Coronary artery (tissue), 2 donors: ENCODE results near the gene ARV1.
A peak's percentile ranks its signal among the peaks of the same experiment; 100 is the strongest.
"Not testable (repeated sequence)": the region's sequence is repeated elsewhere in the genome, so short reads cannot be mapped to it uniquely, and the experiment has no call there.

Experiments
- DNase-seq: peaks from one replicate; pipeline ENCODE4 v3.0.0-alpha.2; 2017; ENCODE audit warnings: low spot score
- H3K27ac ChIP-seq, 2 donors: fragments of 200-600 bp; sonication (generic); one replicate each; pipeline ENCODE4 v1.5.1; 2016 to 2019
- H3K4me3 ChIP-seq: fragments of 200-600 bp; sonication (generic); 2 replicates; pipeline ENCODE4 v1.5.1; 2016; ENCODE audit warnings: mild to moderate bottlenecking, moderate library complexity
- TF ChIP-seq, protein P1 (sequence below): fragments of 200-600 bp; sonication (generic); IDR thresholded peaks from one replicate; pipeline ENCODE4 v1.5.1; 2019; ENCODE audit warnings: antibody characterized with exemption

ARV1 gene

DNA sequence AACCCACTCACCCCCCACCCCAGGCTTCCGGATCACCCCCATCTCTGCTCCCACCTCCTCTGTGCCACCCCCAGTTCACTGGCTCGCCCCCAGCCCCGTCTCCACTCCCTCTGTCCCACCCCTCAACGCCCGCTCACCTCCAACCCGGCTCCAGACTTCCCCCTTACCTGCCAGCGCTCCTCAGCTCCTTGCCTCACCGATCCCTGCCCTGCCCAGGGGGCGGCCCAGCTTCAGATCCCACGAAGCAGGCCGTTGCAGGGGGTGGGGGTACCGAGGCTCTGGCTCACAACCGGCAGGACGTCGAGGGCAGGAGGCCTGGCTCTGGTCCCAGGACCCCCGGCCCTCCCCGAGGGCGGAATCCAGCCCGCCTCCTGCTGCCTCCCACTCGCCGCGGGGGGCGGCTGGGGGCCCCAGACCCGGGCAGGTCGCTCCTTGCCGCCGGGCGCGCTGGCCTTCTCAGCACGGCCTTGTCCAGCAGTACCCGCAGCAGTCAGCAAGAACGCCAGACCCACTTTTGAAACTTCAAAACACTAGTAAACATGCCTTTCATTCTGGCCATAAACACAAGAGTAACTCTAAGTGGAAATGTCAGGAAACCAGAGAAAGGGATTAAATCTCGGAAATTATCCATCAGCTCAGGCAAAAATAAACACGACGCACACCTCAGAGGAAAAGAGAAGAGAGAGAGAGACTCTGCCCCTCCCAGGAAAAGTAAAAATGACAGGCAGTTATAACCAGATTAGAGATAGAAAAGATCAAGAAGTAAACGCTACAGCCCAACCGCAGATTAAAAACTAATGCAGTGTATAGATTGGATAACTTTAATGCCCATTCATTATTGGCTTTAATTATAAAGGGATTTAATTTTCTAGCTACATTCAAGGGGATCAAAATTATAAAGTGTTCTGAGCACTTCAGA, 62.2 kb downstream of the ARV1 start:
- Histone ChIP-seq H3K4me3 (peak overlapping the region; percentile 83), H3K27ac (peak overlapping the region in 1 of 2 donors; percentile 25)
- TF ChIP-seq, protein P1, sequence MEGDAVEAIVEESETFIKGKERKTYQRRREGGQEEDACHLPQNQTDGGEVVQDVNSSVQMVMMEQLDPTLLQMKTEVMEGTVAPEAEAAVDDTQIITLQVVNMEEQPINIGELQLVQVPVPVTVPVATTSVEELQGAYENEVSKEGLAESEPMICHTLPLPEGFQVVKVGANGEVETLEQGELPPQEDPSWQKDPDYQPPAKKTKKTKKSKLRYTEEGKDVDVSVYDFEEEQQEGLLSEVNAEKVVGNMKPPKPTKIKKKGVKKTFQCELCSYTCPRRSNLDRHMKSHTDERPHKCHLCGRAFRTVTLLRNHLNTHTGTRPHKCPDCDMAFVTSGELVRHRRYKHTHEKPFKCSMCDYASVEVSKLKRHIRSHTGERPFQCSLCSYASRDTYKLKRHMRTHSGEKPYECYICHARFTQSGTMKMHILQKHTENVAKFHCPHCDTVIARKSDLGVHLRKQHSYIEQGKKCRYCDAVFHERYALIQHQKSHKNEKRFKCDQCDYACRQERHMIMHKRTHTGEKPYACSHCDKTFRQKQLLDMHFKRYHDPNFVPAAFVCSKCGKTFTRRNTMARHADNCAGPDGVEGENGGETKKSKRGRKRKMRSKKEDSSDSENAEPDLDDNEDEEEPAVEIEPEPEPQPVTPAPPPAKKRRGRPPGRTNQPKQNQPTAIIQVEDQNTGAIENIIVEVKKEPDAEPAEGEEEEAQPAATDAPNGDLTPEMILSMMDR, result no peak
- DNase-seq, result no peak

DNA sequence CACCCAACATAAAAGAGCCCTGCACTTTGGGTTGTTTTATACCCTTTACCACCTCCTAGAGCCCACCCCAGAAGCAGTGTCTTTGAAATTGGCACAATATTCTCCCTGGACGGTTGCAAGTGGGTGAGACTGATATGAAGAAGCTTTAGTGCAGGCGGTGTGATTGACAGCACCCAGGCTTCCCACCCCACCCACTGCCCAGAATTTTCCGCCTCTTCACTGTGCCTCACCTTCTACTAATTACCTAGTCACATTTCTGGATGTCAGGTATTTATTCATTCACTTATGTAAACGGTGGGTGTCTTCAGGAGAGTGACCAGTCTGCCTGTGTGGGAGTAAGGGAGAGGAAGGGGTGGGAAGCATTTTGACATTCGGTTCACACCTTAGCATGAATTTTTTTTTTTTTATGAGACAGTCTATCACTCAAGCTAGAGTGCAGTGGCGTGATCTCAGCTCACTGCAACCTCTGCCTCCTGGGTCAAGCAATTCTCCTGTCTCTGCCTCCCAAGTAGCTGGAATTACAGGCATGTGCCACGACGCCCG, 62.9 kb downstream of the ARV1 start:
- Histone ChIP-seq H3K4me3 (no peak overlapping the region), H3K27ac (no peak overlapping the region)
- DNase-seq, result no peak
- TF ChIP-seq, protein P1, result no peak

DNA sequence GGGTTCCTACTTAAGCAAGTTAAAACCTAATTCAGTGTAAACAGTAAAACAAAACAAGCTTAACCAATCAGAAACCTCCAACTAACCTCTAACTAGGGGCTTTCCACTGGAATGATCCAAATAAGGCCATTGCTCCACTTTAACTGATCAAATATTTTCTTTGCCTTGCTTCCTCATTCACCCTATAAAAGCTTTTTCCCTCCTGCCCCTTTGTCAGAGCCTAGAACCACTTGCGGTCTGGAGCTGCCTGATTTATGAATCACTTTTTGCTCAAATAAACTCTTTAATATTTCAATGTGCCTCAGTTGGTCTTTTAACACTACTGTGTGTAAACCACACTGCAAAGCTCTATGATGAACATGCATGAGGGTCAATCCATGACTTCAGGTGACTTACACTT, 65.7 kb downstream of the ARV1 start:
- DNase-seq, result no peak
- Histone ChIP-seq H3K4me3 (no peak overlapping the region), H3K27ac (no peak overlapping the region)
- TF ChIP-seq, protein P1, result no peak

DNA sequence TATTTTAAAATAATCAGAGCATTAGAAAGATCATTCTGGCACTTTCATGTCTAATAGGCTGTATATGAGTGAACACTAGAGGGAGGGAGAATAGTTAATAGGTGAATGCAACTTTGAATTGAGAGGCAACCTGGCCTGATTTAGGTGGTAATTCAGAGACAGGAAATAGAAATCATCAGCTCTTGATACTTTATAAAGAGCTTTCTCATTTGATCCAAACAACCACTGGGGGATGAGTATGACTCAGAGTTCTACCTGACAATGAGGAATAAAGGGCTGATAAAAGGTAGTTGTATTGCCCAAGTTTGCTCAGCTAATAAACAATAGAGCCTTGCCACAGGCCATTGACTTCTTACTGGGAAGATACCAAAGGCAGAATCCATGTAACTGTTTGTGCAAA, 66.4 kb downstream of the ARV1 start:
- no peak for DNase-seq
- Histone ChIP-seq H3K4me3 (no peak overlapping the region), H3K27ac (no peak overlapping the region)
- TF ChIP-seq, protein P1, result no peak

DNA sequence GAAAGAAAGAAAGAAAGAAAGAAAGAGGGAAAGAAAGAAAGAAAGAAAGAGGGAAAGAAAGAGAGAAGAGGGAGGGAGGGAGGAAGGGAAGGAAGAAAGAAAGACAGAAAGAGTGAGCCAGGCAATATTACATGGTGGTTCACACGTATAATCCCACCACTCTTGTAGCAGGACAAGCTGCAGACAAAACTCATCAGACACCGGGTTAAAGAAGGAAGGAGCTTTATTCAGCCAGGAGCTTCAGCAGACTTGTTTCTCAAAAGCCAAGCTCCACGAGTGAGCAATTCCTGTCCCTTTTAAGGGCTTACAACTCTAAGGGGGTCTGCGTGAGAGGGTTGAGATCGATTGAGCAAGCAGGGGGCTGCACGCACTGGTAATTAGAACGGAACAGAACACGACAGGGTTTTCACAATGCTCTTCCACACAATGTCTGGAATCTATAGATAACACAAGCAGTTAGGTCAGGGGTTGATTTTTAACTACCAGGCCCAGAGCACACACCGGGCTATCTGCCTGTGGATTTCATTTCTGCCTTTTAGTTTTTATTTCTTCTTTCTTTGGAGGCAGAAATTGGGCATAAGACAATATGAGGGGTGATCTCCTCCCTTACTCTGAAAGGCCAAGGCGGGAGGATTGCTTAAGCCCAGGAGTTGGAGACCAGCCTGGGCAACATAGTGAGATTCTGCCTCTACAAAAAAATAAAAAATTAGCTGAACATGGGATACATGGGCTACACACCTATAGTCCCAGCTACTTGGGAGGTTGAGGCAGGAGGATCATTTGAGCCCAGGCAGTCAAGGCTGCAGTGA, 67.2 kb downstream of the ARV1 start:
- H3K27ac ChIP-seq, result not testable (repeated sequence)

DNA sequence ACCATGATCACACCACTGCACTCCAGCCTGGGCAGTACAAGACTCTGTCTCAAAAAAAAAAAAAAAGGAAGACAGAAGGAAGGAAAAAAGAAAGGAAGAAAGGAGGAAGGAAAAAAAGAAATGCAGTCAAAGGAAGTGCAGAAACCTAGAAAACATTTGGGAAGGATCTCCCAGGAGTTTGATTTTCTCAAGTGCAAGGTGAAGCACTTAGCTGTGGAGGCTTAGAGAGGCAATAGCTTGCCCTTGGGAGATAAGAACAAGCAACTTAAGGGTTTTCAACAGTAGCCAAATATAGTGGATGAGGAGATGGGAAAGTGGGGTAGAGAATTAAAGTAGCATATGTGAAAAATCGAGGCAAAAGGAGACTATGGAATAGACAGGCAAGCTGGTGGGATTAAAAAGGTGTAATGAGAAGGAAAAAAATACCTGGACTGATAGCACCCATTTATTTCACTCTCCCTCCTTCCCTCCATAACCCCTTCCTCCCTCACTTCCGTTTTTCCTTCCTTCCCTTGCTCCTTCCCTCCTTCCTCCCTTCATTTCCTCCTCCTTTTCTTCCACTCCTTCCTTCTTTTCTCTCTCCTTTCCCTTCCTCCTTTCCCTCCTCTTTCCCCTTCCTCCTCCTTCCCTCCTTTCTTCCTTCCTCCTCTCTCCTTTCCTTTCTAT, 68.0 kb downstream of the ARV1 start:
- no peak overlapping the region for H3K4me3 ChIP-seq
- no peak overlapping the region for H3K27ac ChIP-seq
- TF ChIP-seq, protein P1, result no peak
- no peak for DNase-seq

More for the DNA sequence above, 67.2 kb downstream of the ARV1 start:
- not testable (repeated sequence) for H3K4me3 ChIP-seq, DNase-seq

DNA sequence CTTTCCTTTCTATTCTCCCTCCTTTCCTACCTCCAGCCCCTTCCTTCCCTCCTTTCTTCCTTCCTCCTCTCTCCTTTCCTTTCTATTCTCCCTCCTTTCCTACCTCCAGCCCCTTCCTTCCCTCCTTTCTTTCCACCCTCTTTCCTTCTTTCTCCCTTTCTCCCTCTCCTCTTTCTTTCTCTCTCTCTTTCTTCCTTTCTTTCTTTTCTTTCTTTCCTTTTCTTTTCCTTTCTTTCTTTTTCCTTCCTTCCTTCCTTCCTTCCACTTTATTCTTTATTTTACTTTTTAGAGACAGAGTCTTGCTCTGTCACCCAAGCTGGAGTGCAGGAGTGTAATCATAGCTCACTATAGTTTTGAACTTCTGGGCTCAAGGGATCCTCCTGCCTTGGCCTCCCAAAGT, 68.6 kb downstream of the ARV1 start:
- not testable (repeated sequence) for H3K27ac ChIP-seq, DNase-seq, H3K4me3 ChIP-seq

DNA sequence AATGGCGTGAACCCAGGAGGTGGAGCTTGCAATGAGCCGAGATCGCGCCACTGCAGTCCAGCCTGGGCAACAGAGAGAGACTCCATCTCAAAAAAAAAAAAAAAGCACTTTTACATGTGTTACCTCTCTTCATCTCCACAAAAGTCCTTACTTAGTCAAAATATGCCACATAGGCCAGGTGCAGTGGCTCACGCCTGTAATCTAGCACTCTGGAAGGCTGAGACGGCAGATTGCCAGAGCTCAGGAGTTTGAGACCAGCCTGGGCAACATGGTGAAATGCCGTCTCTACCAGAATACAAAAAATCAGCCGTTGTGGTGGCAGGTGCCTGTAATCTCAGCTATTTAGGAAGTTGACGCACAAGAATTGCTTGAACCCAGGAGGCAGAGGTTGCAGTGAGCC, 69.5 kb downstream of the ARV1 start:
- H3K27ac ChIP-seq, H3K4me3 ChIP-seq, DNase-seq: not testable (repeated sequence)
